Large intestine (tissue), 3 donors: ENCODE results near the gene SHISA7. TPM values are rescaled to one million over a fixed set of nuclear protein-coding genes. Genes with fewer than 3 reads are reported as not detected.
"Not testable (repeated sequence)": the region's sequence is repeated elsewhere in the genome, so short reads cannot be mapped to it uniquely, and the experiment has no call there.

Experiments
- DNase-seq, 2 donors: peaks; one replicate each; pipeline versions ENCODE4 v3.0.0 to v3.0.0-alpha.2; 2013
- H3K27ac ChIP-seq: one replicate; pipeline ENCODE4 v1.5.1; 2013; ENCODE audit warnings: low read length
- H3K27me3 ChIP-seq: 2 replicates; pipeline ENCODE4 v1.6.1; 2013; ENCODE audit warnings: low read length; ENCODE audit not compliant: control insufficient read depth, insufficient read depth
- H3K36me3 ChIP-seq: 2 replicates; pipeline ENCODE4 v1.6.1; 2013; ENCODE audit warnings: low read length; ENCODE audit not compliant: control insufficient read depth, insufficient read depth
- H3K4me1 ChIP-seq: one replicate; pipeline ENCODE4 v1.6.1; 2013; ENCODE audit warnings: low read length; ENCODE audit not compliant: control insufficient read depth, insufficient read depth
- H3K4me3 ChIP-seq: one replicate; pipeline ENCODE4 v1.5.1; 2013; ENCODE audit warnings: low read length
- H3K9me3 ChIP-seq: one replicate; pipeline ENCODE4 v1.6.1; 2013; ENCODE audit warnings: mild to moderate bottlenecking, low read depth, low read length, moderate library complexity; ENCODE audit not compliant: control insufficient read depth
- WGBS: methylation state at CpG from one replicate; pipeline ENCODE4 v1.1.5; 2013; ENCODE audit warnings: low lambda C conversion rate; ENCODE audit not compliant: insufficient coverage; 5-methylcytosine and 5-hydroxymethylcytosine counted together
- polyA plus RNA-seq: library from polyadenylated mRNA; unstranded; fragments of 120-200 nt; gene quantifications from one replicate; pipeline ENCODE4 v1.2.1, GENCODE V29; 2013

The SHISA7 gene
- polyA plus RNA-seq, 1 donor = 1.1 TPM

GRCh38 chr19:55452749-55453346 is 9.7 kb upstream of the SHISA7 start:
- H3K27ac ChIP-seq = no peak overlapping the region
- peaks cover 8% of the 10 kb centered on the region for H3K4me1 ChIP-seq
- peaks cover 36% of the 10 kb centered on the region for H3K27me3 ChIP-seq
- H3K9me3 ChIP-seq = peaks cover 9% of the 10 kb centered on the region
- no peak overlapping the region for H3K4me3 ChIP-seq
- no CpG with 5 or more reads among the region's 34 CpGs for WGBS
- peaks cover 11% of the 10 kb centered on the region for H3K36me3 ChIP-seq
- DNase-seq = peak; percentile 79 to 82

GRCh38 chr19:55451965-55452748 is 9.1 kb upstream of the SHISA7 start:
- Histone ChIP-seq H3K36me3 (peaks cover 11% of the 10 kb centered on the region), H3K9me3 (peaks cover 9% of the 10 kb centered on the region), H3K4me3 (peak overlapping the region; percentile 7), H3K27me3 (peaks cover 43% of the 10 kb centered on the region), H3K4me1 (peaks cover 8% of the 10 kb centered on the region), H3K27ac (no peak overlapping the region)
- DNase-seq = no peak
- WGBS = no CpG with 5 or more reads among the region's 57 CpGs

GRCh38 chr19:55451163-55451964 is 8.3 kb upstream of the SHISA7 start:
- Histone ChIP-seq H3K27me3 (peaks cover 49% of the 10 kb centered on the region), H3K4me1 (peaks cover 8% of the 10 kb centered on the region), H3K9me3 (peaks cover 9% of the 10 kb centered on the region), H3K27ac (no peak overlapping the region), H3K4me3 (no peak overlapping the region), H3K36me3 (peaks cover 9% of the 10 kb centered on the region)
- no peak for DNase-seq
- 0% methylated on average over 4 of the region's 80 CpGs for WGBS

- H3K27me3 ChIP-seq = peaks cover 65% of the 10 kb centered on the region
- no peak overlapping the region for H3K4me3 ChIP-seq
- peaks cover 8% of the 10 kb centered on the region for H3K4me1 ChIP-seq
- H3K27ac ChIP-seq = no peak overlapping the region
- H3K9me3 ChIP-seq = peaks cover 9% of the 10 kb centered on the region
- no peak for DNase-seq
- peaks cover 4% of the 10 kb centered on the region for H3K36me3 ChIP-seq
- WGBS = no CpG with 5 or more reads among the region's 16 CpGs
These were observed 6.4 kb upstream of the SHISA7 start for GRCh38 chr19:55449469-55449868.

- not testable (repeated sequence) for H3K4me3 ChIP-seq, DNase-seq, H3K36me3 ChIP-seq, H3K4me1 ChIP-seq, H3K9me3 ChIP-seq, H3K27ac ChIP-seq
- no CpG with 5 or more reads among the region's 5 CpGs for WGBS
- peaks cover 76% of the 10 kb centered on the region for H3K27me3 ChIP-seq
These were observed 5.0 kb upstream of the SHISA7 start for GRCh38 chr19:55448175-55448490.

GRCh38 chr19:55447421-55448174 is 4.5 kb upstream of the SHISA7 start:
- peaks cover 79% of the 10 kb centered on the region for H3K27me3 ChIP-seq
- no CpG with 5 or more reads among the region's 16 CpGs for WGBS
- peaks cover 9% of the 10 kb centered on the region for H3K9me3 ChIP-seq
- H3K4me3 ChIP-seq = no peak overlapping the region
- H3K27ac ChIP-seq = no peak overlapping the region
- no peaks in the 10 kb centered on the region for H3K36me3 ChIP-seq
- H3K4me1 ChIP-seq = no peaks in the 10 kb centered on the region
- DNase-seq = no peak

GRCh38 chr19:55446060-55446459 is 3.0 kb upstream of the SHISA7 start:
- DNase-seq = no peak
- no CpG with 5 or more reads among the region's 8 CpGs for WGBS
- H3K27me3 ChIP-seq = peaks cover 76% of the 10 kb centered on the region
- no peak overlapping the region for H3K4me3 ChIP-seq
- H3K4me1 ChIP-seq = no peaks in the 10 kb centered on the region
- H3K36me3 ChIP-seq = no peaks in the 10 kb centered on the region
- no peak overlapping the region for H3K27ac ChIP-seq
- peaks cover 9% of the 10 kb centered on the region for H3K9me3 ChIP-seq

GRCh38 chr19:55444646-55445045 is 1.5 kb upstream of the SHISA7 start:
- DNase-seq = no peak
- no peak overlapping the region for H3K4me3 ChIP-seq
- peaks cover 4% of the 10 kb centered on the region for H3K4me1 ChIP-seq
- no peak overlapping the region for H3K27ac ChIP-seq
- no peaks in the 10 kb centered on the region for H3K36me3 ChIP-seq
- H3K9me3 ChIP-seq = peaks cover 14% of the 10 kb centered on the region
- H3K27me3 ChIP-seq = peaks cover 79% of the 10 kb centered on the region
- 74% methylated on average over 3 of the region's 11 CpGs for WGBS

- no peak for DNase-seq
- no CpG with 5 or more reads among the region's 18 CpGs for WGBS
- Histone ChIP-seq H3K27ac (no peak overlapping the region), H3K4me1 (peaks cover 4% of the 10 kb centered on the region), H3K27me3 (peaks cover 79% of the 10 kb centered on the region), H3K36me3 (no peaks in the 10 kb centered on the region), H3K9me3 (peaks cover 9% of the 10 kb centered on the region), H3K4me3 (no peak overlapping the region)
These were observed 852 bp upstream of the SHISA7 start for GRCh38 chr19:55443824-55444480.
